HuH-7.5 (cell line): ENCODE results near the gene RPTOR.
"Not testable (repeated sequence)": the region's sequence is repeated elsewhere in the genome, so short reads cannot be mapped to it uniquely, and the experiment has no call there.

Source experiments
- DNase-seq: peaks from one replicate; pipeline ENCODE4 v3.0.0; 2011; ENCODE audit warnings: low spot score

The RPTOR gene

DNA sequence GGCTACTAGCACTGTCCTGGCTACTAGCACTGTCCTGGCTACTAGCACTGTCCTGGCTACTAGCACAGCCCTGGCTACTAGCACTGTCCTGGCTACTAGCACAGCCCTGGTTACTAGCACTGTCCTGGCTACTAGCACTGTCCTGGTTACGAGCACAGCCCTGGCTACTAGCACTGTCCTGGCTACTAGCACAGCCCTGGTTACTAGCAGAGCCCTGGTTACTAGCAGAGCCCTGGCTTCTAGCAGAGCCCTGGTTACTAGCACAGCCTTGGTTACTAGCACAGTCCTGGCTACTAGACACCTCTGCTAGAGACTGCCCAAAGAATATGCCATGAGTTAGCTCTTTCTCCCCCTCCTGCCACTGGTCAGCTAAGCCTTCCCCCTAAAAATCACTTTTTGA, 200.1 kb downstream of the RPTOR start:
- DNase-seq = not testable (repeated sequence)

- no peak for DNase-seq
Observed at GRCh38 chr17:80745183-80745582, 200.5 kb downstream of the RPTOR start.

DNA sequence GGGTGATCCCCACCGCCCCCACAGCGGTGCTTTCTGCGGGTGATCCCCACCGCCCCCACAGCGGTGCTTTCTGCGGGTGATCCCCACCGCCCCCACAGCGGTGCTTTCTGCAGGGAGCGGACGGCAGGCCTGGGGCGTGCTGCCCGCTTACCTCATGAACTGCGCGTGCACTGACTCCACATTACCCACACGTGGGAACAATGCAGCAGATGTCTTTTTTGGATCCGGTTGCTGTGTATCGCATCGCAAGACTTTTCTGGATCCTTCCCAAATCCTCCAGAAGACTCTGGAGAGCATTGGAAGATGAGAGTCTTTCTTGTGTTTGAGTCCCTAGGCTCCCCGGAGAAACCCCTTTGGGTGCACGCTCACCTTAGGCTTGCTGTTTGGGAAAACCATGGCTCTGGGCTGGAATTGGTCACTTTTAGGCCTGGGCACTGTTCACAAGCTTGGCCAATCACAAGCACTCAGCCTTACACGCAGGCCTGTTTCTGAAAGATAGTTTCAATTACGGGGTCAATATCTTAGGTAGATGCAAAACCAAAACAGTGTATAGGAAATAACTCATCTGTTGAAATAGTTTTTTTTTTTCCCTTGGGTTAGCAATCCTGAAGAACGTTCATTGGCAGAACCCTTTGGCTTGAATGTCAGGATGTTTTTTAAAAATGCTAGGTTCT, 201.8 kb downstream of the RPTOR start:
- DNase-seq = no peak

DNA sequence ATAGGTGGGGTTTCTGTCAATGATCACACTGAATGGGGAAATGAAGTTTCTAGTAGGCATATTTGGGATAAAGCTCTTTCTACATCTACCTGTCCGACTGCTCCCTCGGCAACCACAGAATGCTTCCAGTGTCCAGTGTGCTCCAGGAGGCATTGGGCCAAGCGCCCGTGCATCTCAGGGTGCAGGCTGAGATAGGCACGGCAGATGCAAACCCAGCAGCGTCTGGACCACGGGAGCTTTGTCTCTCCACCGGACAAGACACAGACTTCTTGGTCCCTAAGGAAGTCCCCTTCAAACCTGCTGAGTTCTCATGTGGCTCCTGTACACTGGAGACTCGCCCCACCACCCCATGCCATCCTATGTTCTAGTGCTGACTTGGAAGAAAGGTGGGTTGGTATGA, 202.8 kb downstream of the RPTOR start:
- no peak for DNase-seq

DNA sequence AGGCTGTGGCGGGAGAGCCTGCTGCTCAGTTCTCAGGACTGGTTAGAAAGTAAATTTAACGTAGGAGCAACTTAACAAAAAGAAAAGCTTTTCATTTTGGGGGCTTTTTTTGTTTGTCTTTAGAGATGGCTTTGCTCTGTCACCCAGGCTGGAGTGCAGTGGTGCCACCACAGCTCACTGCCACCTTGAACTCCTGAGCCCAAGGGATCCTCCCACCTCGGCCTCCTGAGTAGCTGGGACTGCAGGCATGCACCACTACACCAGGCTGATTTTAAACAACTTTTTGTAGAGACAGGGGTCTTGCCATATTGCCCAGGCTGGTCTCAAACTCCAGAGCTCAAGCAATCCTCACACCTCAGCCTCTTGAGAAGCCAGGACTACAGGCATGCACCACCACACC, 205.0 kb downstream of the RPTOR start:
- DNase-seq = no peak

DNA sequence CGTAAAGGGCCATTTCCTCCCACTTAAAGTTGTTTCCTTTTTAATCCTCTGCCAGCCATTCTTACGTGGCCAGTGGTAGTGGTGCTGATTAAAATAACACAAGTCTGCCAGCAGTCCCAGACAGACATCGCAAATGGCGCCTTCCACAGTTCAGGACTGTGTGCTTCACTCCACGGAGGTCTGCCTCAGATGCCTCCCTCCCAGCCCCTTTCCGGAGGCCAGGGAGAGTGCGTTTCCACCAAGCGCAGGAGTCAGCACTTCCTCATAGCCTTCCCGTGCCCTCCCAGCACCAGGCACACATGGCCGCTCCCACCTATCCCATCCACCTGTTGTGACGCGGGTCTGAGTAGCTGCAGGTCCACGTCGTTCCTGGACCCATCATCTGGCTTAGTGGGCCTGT, 205.6 kb downstream of the RPTOR start:
- DNase-seq = no peak

GRCh38 chr17:80751070-80751945, 206.7 kb downstream of the RPTOR start:
- no peak for DNase-seq

DNA sequence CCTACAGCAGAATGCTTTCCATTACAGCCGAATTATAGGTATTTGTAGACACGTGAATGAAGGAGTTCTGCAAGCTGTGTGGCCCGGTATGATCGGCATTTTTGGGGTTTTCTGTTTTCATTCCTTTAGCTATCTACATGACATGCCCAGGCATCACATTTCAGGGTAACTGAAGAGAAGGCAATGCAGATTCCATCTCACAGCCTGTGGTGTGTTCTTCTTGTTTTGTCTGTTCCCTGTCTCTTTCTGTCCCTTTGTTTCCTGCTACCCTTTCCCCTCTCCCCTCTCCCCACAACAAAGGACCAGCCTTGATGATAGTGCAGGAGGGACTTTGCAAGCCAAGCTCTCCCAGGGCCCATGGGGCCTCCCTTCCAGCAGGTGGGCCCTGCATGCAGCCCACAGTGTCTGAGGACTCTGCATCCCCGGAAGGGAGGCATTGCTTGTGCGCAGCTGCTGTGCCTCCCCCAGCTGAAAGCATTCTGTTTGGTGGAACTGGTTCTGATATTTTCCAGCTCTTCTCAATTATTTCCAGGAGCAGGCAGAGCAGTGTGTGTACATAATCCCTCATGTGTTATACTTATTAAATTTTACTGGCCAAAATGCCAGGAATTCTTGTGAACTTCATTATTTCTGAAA, 207.4 kb downstream of the RPTOR start:
- DNase-seq = no peak

GRCh38 chr17:80753685-80754345, 209.2 kb downstream of the RPTOR start:
- no peak for DNase-seq

DNA sequence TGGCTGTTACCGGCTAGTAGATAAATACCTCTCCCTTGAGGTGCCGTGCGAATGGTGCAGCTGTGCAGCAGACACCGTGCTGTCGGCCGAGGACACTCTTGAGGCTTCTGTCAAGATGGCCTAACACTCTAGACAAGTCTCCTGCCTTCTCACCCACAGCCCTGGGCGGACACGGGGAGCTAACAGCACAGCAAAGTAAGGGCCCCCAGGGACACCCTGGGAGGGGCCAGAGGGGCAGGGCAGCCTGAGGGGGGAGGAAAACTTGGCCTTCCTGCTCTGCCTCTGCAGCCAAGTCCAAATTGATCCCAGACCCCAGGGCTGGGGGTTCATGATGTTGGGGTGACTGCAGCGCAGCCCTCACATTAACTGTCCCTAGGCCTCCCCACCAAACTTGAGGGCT, 210.2 kb downstream of the RPTOR start:
- no peak for DNase-seq

DNA sequence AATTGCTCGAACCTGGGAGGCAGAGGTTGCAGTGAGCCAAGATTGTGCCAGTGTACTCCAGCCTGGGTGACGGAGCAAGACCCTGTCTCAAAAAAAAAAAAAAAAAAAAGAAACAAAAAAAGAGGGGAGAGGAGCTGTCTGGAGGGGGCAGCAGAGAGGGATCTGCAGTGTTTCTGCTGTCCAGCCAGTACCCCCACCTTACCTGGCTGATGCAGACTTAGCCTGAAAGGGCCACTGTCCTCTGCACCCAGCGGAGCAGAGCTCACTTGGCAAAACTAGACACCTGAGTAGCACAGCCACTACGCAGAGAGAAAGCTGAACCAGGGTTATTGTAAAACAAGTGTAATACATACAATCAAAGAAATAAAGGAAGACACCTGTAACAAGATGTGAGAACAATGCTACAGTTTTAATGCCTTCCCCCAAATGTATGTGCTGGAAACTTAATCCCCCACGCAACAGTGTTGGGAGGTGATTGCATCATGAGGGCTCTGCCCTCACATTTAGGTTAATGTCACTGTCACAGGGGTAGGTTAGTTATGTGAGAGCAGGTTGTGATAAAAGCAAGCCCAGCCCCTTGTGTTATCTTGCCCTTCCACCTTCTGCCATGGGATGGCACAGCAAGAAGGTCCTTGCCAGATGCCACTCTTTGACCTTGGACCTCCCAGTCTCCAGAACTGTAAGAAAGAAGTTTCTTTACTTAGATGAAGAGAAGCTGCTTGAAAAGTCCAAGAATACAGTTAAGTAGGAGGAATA, 211.2 kb downstream of the RPTOR start:
- peak; percentile 43 for DNase-seq

GRCh38 chr17:80758481-80759376, 214.1 kb downstream of the RPTOR start:
- no peak for DNase-seq

- no peak for DNase-seq
Observed at GRCh38 chr17:80759377-80759673, 214.7 kb downstream of the RPTOR start.

GRCh38 chr17:80760511-80760911, 215.9 kb downstream of the RPTOR start:
- no peak for DNase-seq

DNA sequence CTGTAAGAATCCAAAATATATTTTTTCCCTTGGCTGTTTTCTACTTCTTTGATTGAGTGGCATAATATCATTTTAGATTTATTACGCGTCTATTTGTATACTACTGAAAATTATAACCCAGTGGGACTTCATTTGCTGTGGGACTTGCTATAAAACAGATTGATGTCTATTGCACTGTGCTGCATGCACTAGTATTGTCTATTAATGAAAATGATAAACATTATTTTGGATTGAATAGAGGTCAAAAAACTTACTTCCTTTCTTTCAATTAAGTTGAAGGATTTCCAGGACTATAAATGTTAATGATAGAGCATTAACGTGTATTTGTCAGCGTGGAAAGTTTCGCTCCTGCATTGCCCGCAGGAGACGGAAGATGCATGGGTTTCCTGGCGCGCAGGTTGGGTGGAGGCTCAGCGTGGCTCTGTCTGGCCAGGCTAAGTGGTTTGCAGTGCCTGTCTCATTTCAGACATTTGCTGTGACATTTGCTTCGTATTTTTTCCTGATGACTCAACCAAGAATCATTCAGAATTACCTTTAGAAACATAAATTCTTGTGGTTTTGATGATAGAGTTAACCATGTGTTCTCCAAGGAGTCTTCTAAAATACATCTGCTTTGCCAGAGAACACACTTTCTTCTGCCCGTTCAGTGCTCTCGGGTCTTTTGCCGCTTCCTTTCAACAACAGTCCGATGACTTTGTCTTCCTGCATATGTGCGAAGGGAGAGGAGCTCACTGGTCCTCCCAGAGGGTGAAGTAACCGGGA, 216.7 kb downstream of the RPTOR start:
- no peak for DNase-seq

DNA sequence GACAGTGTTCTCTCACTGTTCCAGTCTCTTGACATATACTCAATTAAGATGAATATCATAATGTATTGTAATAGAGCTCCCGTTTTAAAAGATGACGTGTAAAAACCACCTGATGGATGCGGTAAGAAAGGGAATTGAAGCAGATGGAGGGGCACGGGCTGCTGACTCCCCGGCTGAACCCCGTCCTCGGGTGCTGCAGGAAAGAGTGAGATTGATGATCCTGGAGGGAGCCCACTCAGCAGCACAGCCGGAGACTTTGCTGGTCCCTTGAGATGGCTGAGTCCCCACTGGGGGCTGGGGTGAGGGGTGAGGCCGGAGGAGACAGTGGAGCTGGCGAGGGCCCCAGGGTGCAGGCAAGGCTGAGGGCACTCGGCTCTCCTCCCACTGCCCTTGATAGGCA, 217.4 kb downstream of the RPTOR start:
- no peak for DNase-seq

GRCh38 chr17:80763293-80763867, 218.7 kb downstream of the RPTOR start:
- DNase-seq = no peak

GRCh38 chr17:80764627-80765145, 220.0 kb downstream of the RPTOR start:
- DNase-seq = not testable (repeated sequence)

DNA sequence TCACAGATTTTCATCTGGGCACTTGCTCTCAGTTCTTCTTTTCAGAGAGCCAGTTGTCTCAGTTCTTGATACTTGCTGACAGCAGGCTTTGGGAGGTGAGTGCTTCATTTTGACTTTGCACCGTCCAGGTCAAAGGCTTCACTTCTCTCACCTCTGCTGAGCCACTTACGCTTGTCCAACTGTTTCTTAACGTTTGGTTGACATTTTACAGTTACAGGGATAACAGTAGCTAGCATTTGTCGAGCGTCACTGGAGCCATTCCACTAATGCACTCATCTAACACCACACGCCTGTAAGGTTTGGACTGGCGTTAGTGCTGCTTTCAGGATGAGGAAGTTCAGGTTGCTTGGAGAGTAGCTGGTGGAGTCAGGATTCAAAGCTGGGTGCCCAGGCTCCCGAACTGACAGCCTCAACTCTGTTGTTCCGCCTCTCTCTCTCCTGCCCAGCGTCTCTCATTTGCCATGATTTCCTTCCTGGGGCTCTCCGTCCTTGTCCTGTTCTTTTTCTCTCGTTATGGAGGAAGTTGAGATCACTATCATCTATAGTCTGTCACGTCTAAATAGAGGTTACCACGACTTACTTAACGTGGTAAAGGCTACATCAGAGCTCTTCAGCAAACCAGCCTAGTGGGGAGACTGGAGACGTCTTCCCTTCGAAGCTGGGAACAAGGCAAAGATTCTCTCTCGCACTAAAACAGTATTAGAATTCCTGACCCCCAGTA, 220.8 kb downstream of the RPTOR start:
- no peak for DNase-seq
